Measurements from ENCODE around the gene NYNRIN. TPM values are rescaled to one million over a fixed set of nuclear protein-coding genes. Genes with fewer than 3 reads are reported as not detected.

The NYNRIN gene
- total and polyA plus RNA-seq, 11 donors = 3.6 to 10.0 (median 7.1) TPM

DNA sequence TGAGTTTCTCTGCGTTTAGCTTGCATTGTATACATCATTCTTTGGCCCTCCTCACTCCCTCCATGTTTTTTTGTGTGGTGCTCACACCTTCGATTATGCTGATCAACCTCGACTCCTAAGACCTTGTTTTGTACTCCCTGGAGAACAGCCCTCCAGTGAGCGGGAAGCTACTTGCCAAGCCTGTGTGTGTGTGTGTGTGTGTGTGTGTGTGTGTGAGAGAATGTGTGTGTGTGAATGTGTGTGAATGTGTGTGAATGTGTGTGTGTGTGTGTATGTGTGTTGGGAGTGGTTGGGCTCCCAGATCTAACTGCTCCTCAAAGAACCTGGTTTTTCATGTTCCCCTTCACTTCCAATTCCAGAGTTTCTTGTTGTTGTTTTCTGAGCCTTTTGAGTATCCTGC, 6.0 kb downstream of the NYNRIN start:
- DNase-seq (no peak), ATAC-seq (no peak)
- TF ChIP-seq CTCF (IDR thresholded peaks at IDR 0.05) = no peak
- TF ChIP-seq POLR2A (IDR thresholded peaks at IDR 0.05) = no peak
- intact Hi-C loops (cut with DNase I) = loop anchor here in 1 of 10 donors (5.0 kb wide), 1 partner anchor 38 kb away; the partner anchor contains the start of gene NFATC4
- WGBS, 4 donors = 57 to 62% (median 60%) methylated on average over 4 of the region's 4 CpGs
- Histone ChIP-seq H3K4me3 (no peak overlapping the region), H3K9me3 (no peaks in the 10 kb centered on the region), H3K36me3 (peaks cover 0 to 31% (median 17%) of the 10 kb centered on the region in 9 donors), H3K4me1 (peaks cover 0 to 50% (median 42%) of the 10 kb centered on the region in 12 donors), H3K27me3 (no peaks in the 10 kb centered on the region), H3K27ac (no peak overlapping the region)

DNA sequence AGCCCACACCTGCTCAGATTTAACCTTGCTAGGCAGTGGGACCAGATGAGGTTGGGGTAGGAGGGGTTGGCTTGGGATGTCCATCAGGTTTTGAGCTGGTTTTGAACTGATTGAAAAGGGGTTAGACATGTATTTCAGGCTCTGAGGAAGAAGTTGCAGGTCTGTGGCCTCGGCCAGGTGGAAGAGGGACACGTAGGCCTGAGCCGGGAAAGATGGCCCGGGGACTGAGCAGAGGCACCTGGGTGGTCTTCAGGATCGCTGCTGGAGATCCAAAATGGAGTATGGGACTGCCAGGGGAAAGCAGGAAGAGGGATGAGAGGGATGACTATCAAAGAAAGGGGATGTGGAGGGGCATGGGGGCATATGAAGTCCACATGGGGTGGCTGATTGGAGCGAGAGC, 7.6 kb downstream of the NYNRIN start:
- peak in 1 of 5 donors; percentile 45 for DNase-seq
- intact Hi-C loops (cut with DNase I) = no loop called here
- no peak for ATAC-seq

DNA sequence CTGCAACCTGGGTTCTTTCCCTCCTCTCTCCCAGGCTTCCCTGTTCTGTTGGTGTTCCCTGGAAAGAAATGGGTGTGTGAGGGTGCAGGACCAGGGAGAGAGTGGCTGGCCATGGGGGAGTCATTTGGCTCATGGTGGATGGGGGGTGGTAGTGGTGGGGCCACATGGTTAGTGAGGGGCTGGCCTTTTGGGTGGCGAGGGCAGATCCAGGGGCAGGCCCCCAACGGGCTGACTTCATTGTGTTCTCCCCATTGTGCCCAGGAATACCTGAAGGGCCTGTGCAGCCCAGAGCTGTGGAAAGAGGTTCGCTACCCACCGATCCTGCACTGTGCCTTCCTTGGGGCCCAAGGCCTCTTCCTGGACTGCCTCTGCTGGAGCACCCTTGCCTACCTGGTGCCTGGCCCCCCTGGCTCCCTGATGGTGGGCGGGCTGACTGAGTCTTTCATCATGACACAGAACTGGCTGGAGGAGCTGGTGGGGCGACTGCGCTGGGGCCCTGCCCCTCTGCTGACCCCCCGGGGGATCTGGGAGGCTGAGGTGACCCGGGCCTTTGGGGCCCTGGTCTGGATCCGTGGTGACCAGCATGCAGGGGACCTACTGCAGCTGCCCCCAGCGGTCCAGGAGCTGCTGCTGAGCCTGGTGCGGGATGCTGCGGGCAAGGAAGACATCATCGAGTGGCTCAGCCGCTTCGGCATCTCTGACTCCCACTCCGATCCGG, 9.0 kb downstream of the NYNRIN start:
- WGBS, 4 donors = 93 to 95% (median 93%) methylated on average over 13 to 18 of the region's 18 CpGs
- TF ChIP-seq CTCF (IDR thresholded peaks at IDR 0.05) = no peak
- TF ChIP-seq POLR2A (IDR thresholded peaks at IDR 0.05) = no peak
- intact Hi-C loops (cut with DNase I) = no loop called here

More for the DNA sequence above, 7.6 kb downstream of the NYNRIN start:
- H3K27me3 ChIP-seq = no peaks in the 10 kb centered on the region
- TF ChIP-seq CTCF (IDR thresholded peaks at IDR 0.05) = no peak
- no peak for TF ChIP-seq POLR2A (IDR thresholded peaks at IDR 0.05)
- H3K36me3 ChIP-seq = peaks cover 0 to 39% (median 28%) of the 10 kb centered on the region in 9 donors
- H3K9me3 ChIP-seq = no peaks in the 10 kb centered on the region
- H3K27ac ChIP-seq = no peak overlapping the region
- H3K4me1 ChIP-seq = peaks cover 0 to 34% (median 28%) of the 10 kb centered on the region in 12 donors
- H3K4me3 ChIP-seq = no peak overlapping the region
- 93 to 96% (median 94%) methylated on average over 6 of the region's 6 CpGs for WGBS, 4 donors

GRCh38 chr14:24408764-24409163, 10.0 kb downstream of the NYNRIN start:
- intact Hi-C loops (cut with DNase I) = no loop called here
- Histone ChIP-seq H3K9me3 (no peaks in the 10 kb centered on the region), H3K27ac (no peak overlapping the region), H3K36me3 (peaks cover 0 to 62% (median 39%) of the 10 kb centered on the region in 9 donors), H3K4me1 (peaks cover 0 to 12% (median 7%) of the 10 kb centered on the region in 12 donors), H3K27me3 (no peaks in the 10 kb centered on the region), H3K4me3 (no peak overlapping the region)
- 67 to 76% (median 73%) methylated on average over 3 of the region's 3 CpGs for WGBS, 4 donors
- DNase-seq (peak in 1 of 5 donors; percentile 51), ATAC-seq (no peak)
- TF ChIP-seq POLR2A (IDR thresholded peaks at IDR 0.05) (no peak), CTCF (IDR thresholded peaks at IDR 0.05) (no peak)

More for the DNA sequence above, 9.0 kb downstream of the NYNRIN start:
- DNase-seq (peak in 1 of 5 donors; percentile 29), ATAC-seq (no peak)
- peaks cover 0 to 52% (median 31%) of the 10 kb centered on the region in 9 donors for H3K36me3 ChIP-seq
- H3K27me3 ChIP-seq = no peaks in the 10 kb centered on the region
- H3K4me3 ChIP-seq = no peak overlapping the region
- H3K27ac ChIP-seq = no peak overlapping the region
- no peaks in the 10 kb centered on the region for H3K9me3 ChIP-seq
- H3K4me1 ChIP-seq = peaks cover 0 to 22% (median 15%) of the 10 kb centered on the region in 12 donors
